Adrenal gland (tissue), 12 donors: Measurements from ENCODE around the gene FAM9C. TPM values are rescaled to one million over a fixed set of nuclear protein-coding genes. Genes with fewer than 3 reads are reported as not detected.

Source experiments
- DNase-seq, 7 donors: peaks; one replicate each; pipeline ENCODE4 v3.0.0-alpha.2; 2019 to 2020
- H3K27ac ChIP-seq, 5 donors: fragments of 200-600 bp; sonication (generic) in 4 of 5; 1 replicate in 3 of 5; 2 replicates in 2 of 5; pipeline versions ENCODE4 v1.5.1 to v1.8.0; 2016 to 2020; ENCODE audit warnings: mild to moderate bottlenecking in 1 of 5
- H3K27me3 ChIP-seq: fragments of 200-600 bp; 2 replicates; pipeline ENCODE4 v1.8.0; 2021
- H3K36me3 ChIP-seq, 2 donors: fragments of 200-600 bp; replicated peaks in 1 of 2; 1 replicate in 1 of 2; 2 replicates in 1 of 2; pipeline versions ENCODE4 v1.5.1 to v1.8.0; 2018 to 2022
- H3K4me1 ChIP-seq, 2 donors: fragments of 200-600 bp; replicated peaks in 1 of 2; 1 replicate in 1 of 2; 2 replicates in 1 of 2; pipeline versions ENCODE4 v1.5.1 to v1.8.0; 2018 to 2021
- H3K4me3 ChIP-seq, 4 donors: fragments of 200-600 bp; sonication (generic) in 3 of 4; one replicate each; pipeline ENCODE4 v1.5.1; 2016 to 2018
- H3K9me3 ChIP-seq, 3 donors: fragments of 200-600 bp; sonication (generic) in 1 of 3; replicated peaks in 1 of 3; 1 replicate in 2 of 3; 2 replicates in 1 of 3; pipeline versions ENCODE4 v1.5.1 to v1.8.0; 2016 to 2021
- POLR2A ChIP-seq, 2 donors: fragments of 450-650 bp; IDR thresholded peaks; one replicate each; pipeline ENCODE4 v1.6.1; 2017; ENCODE audit warnings: antibody characterized with exemption in 2 of 2, mild to moderate bottlenecking in 2 of 2, moderate library complexity in 1 of 2
- WGBS, 4 donors: extraction: QIAGEN DNeasy Blood & Tissue Kit in 2 of 4; methylation state at CpG; one replicate each; pipeline versions ENCODE4 v1.1.5 to v1.1.7; 2013 to 2017; 5-methylcytosine and 5-hydroxymethylcytosine counted together
- intact Hi-C, 2 donors: fragments of 100-400 bp; cut with DNase I; formaldehyde crosslinking; loops; one replicate each; pipeline versions ENCODE4 v1.14.1 to v1.15.0; 2022 to 2023
- polyA plus RNA-seq, 3 donors: library from polyadenylated mRNA; stranded (reverse); fragments of 200-250 nt in 2 of 3; fragments of 350-450 nt in 1 of 3; fragmentation: Illumina TruSeq in 1 of 3; extraction: RNeasy Lipid Tissue Mini Kit (QIAGEN cat#74804) in 1 of 3; gene quantifications; one replicate each; pipeline ENCODE4 v1.2.3, GENCODE V29; 2013 to 2014
- total RNA-seq, 9 donors: library from RNA; depleted of rRNA in 4 of 9; stranded (reverse); fragments of >200 nt in 4 of 9; fragments of 120-200 nt in 1 of 9; fragmentation: NEBNext Ultra II Directional in 1 of 9; extraction: Animal tissue kit (Norgen Biotek cat#: 25700) in 1 of 9; gene quantifications; one replicate each; pipeline versions ENCODE4 v1.1.0 to v1.2.4, GENCODE V29; 2013 to 2023
- TF ChIP-seq, protein P1 (sequence below), 6 experiments: fragments of 450-650 bp in 4 of 6; fragments of 200-600 bp in 2 of 6; sonication (generic) in 1 of 6; IDR thresholded peaks; 1 replicate in 5 of 6; 2 replicates in 1 of 6; pipeline versions ENCODE4 v1.5.1 to v1.8.0; 2016 to 2021; ENCODE audit warnings: antibody characterized with exemption in 6 of 6, mild to moderate bottlenecking in 2 of 6, moderate library complexity in 1 of 6
- donor health status: healthy with polysubstance abuse.
- donor health status: Bipolar disorder and iron deficiency.
- donor health status: DM: yes; HTN: yes; CAD: no.
- donor health status: DM: no; HTN: no; CAD: no.
- donor health status: DM: no; HTN: no; CAD: no.
- donor health status: DM: yes; HTN: yes; CAD: no.

FAM9C gene
- total and polyA plus RNA-seq, 12 donors: 0.03 to 0.14 TPM; not detected in 10

DNA sequence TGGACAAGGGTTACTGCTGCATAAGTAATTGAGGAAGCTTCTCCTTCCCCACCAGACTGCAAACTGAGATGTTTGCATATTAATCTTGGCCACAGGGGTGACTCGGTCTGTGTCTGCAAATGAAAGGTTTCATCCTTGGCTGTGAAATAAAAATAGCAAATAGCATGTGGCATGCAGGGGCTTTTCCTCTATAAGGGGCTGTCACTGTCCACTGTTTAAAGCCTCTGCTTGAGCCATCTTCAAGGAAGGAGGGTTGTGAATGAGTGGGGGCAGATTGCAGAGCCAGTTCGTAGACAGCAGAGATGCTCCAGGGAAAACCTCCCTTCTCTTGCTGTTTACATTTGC is 36.3 kb downstream of the FAM9C start:
- DNase-seq: no peak
- intact Hi-C loops: no loop called here
- H3K4me1 ChIP-seq: peaks cover 0 to 12% of the 10 kb centered on the region in 2 donors
- H3K4me3 ChIP-seq: no peak overlapping the region
- no peaks in the 10 kb centered on the region for H3K36me3 ChIP-seq
- TF ChIP-seq, protein P1, sequence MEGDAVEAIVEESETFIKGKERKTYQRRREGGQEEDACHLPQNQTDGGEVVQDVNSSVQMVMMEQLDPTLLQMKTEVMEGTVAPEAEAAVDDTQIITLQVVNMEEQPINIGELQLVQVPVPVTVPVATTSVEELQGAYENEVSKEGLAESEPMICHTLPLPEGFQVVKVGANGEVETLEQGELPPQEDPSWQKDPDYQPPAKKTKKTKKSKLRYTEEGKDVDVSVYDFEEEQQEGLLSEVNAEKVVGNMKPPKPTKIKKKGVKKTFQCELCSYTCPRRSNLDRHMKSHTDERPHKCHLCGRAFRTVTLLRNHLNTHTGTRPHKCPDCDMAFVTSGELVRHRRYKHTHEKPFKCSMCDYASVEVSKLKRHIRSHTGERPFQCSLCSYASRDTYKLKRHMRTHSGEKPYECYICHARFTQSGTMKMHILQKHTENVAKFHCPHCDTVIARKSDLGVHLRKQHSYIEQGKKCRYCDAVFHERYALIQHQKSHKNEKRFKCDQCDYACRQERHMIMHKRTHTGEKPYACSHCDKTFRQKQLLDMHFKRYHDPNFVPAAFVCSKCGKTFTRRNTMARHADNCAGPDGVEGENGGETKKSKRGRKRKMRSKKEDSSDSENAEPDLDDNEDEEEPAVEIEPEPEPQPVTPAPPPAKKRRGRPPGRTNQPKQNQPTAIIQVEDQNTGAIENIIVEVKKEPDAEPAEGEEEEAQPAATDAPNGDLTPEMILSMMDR (IDR thresholded peaks at IDR 0.05): no peak
- no peak for TF ChIP-seq POLR2A (IDR thresholded peaks at IDR 0.05)
- 48 to 100% (median 58%) methylated on average over 1 to 2 of the region's 2 CpGs for WGBS, 4 donors
- no peaks in the 10 kb centered on the region for H3K9me3 ChIP-seq
- H3K27ac ChIP-seq: no peak overlapping the region
- H3K27me3 ChIP-seq: no peaks in the 10 kb centered on the region

DNA sequence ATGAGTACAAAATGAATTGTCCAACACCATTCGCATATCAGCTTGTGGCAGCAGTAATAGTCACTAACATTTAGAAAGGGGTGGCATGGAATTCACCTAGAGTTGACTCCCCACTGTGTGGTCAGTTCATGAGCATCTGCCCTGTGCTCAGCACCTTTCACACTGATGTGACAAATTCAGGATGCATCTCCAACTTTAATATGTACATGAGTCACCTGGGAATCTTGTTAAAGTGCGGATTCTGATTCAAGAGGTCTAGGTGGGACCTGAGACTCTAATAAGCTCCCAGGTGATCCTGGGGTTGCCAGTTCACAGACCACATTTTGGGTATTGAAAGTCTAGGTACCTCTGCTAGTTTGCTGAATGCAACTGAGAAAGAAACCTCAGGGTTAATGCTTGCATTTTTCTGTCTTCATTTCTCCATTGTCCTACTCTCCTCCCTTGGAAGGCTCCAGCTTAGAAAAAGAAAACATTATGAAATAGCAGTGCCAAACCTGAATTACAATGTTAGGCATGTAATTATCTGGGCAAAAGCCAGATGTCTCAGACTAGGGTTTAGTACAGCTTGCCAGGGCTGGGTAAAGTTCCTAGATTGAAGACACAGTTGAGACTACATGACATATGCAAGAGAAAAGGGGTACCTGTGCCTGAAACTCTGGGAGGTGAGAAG is 36.8 kb downstream of the FAM9C start:
- H3K9me3 ChIP-seq: no peaks in the 10 kb centered on the region
- no peak overlapping the region for H3K27ac ChIP-seq
- no peaks in the 10 kb centered on the region for H3K27me3 ChIP-seq
- peaks cover 0 to 10% of the 10 kb centered on the region in 2 donors for H3K4me1 ChIP-seq
- no peaks in the 10 kb centered on the region for H3K36me3 ChIP-seq
- no peak overlapping the region for H3K4me3 ChIP-seq
- no peak for DNase-seq
- TF ChIP-seq, protein P1 (IDR thresholded peaks at IDR 0.05): no peak
- no peak for TF ChIP-seq POLR2A (IDR thresholded peaks at IDR 0.05)
- 69 to 100% (median 93%) methylated on average over 2 of the region's 2 CpGs for WGBS, 4 donors
- intact Hi-C loops: no loop called here

DNA sequence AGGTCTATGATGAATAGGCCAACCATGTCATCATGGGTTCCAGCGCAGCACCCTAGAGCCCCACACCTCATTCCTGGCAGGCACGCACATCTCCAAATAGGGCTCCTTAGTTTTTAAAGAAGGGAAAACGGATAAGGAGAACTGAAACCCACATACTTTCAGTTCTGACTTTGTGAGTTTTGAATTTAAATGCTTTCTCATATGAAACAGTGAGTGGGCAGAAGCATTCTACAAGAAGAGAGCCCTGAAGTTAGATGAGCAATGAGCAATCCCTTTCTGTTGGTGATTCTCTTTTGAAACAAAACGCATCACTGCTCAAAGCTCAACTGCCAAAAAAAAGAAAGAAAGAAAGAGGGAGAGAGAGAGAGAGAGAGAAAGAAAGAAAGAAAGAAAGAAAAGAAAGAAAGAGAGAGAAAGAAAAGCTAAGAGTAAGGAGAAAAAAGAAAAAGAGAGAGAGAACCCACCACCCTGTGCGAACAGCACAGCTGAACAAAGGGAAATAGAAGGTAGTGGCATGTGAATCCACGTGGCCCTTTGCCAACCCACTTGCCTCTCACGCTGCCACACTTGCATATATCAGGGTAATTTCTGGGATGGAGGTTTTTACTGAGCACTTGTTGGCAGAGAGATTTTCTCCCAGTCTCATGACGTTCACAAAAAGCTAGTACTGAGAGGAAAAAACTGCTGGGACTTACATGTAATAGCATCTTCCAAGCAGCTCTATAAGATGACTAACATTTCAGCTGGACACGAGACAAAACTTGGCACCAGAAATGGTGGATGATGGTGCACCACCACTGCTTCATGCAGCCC is 38.6 kb downstream of the FAM9C start:
- H3K27ac ChIP-seq: peak overlapping the region in 2 of 5 donors; percentile 6 to 20
- H3K27me3 ChIP-seq: no peaks in the 10 kb centered on the region
- no peaks in the 10 kb centered on the region for H3K9me3 ChIP-seq
- H3K4me3 ChIP-seq: no peak overlapping the region
- intact Hi-C loops: no loop called here
- no peaks in the 10 kb centered on the region for H3K36me3 ChIP-seq
- DNase-seq: peak in 1 of 7 donors; percentile 51
- 27 to 64% (median 57%) methylated on average over 9 of the region's 9 CpGs for whole genome bisulfite sequencing, 4 donors
- peaks cover 0 to 10% of the 10 kb centered on the region in 2 donors for H3K4me1 ChIP-seq
- TF ChIP-seq POLR2A (IDR thresholded peaks at IDR 0.05): no peak
- TF ChIP-seq, protein P1 (IDR thresholded peaks at IDR 0.05): no peak

- Histone ChIP-seq H3K27me3 (no peaks in the 10 kb centered on the region), H3K27ac (no peak overlapping the region), H3K4me1 (peaks cover 5 to 12% of the 10 kb centered on the region in 2 donors), H3K36me3 (no peaks in the 10 kb centered on the region), H3K9me3 (no peaks in the 10 kb centered on the region), H3K4me3 (no peak overlapping the region)
- DNase-seq: no peak
- intact Hi-C loops: no loop called here
- 70 to 88% (median 81%) methylated on average over 4 of the region's 4 CpGs for WGBS, 4 donors
- no peak for TF ChIP-seq POLR2A (IDR thresholded peaks at IDR 0.05)
- TF ChIP-seq, protein P1 (IDR thresholded peaks at IDR 0.05): no peak
These were observed 42.3 kb downstream of the FAM9C start for GRCh38 chrX:13001961-13002671.
